Heart left ventricle (tissue), 16 donors: Measurements from ENCODE around the gene PRR7. TPM values are rescaled to one million over a fixed set of nuclear protein-coding genes. Genes with fewer than 3 reads are reported as not detected.

Source experiments
- ATAC-seq, 4 donors: fragments of 200-7000 bp; cut with Tn5 transposase; one replicate each; pipeline ENCODE4 v1.9.1; 2020 to 2022; ENCODE audit warnings: moderate library complexity in 4 of 4, mild to moderate bottlenecking in 3 of 4, moderate number of reproducible peaks in 1 of 4
- DNase-seq, 5 donors: peaks; one replicate each; pipeline ENCODE4 v3.0.0-alpha.2; 2020
- H3K27ac ChIP-seq, 12 donors: fragments of 200-600 bp; sonication (generic) in 4 of 12; one replicate each; pipeline versions ENCODE4 v1.5.0 to v1.8.0; 2016 to 2022; ENCODE audit warnings: mild to moderate bottlenecking in 2 of 12
- H3K27me3 ChIP-seq, 9 donors: fragments of 200-600 bp; sonication (generic) in 2 of 9; one replicate each; pipeline versions ENCODE4 v1.5.1 to v1.8.0; 2016 to 2022; ENCODE audit warnings: mild to moderate bottlenecking in 3 of 9
- H3K36me3 ChIP-seq, 9 donors: fragments of 200-600 bp; sonication (generic) in 2 of 9; one replicate each; pipeline versions ENCODE4 v1.5.0 to v1.8.0; 2018 to 2022; ENCODE audit warnings: mild to moderate bottlenecking in 2 of 9
- H3K4me1 ChIP-seq, 12 donors: fragments of 200-600 bp; sonication (generic) in 4 of 12; one replicate each; pipeline versions ENCODE4 v1.5.0 to v1.8.0; 2016 to 2022; ENCODE audit warnings: mild to moderate bottlenecking in 3 of 12
- H3K4me3 ChIP-seq, 12 donors: fragments of 200-600 bp; sonication (generic) in 4 of 12; one replicate each; pipeline versions ENCODE4 v1.5.0 to v1.8.0; 2017 to 2022; ENCODE audit warnings: mild to moderate bottlenecking in 9 of 12, moderate library complexity in 4 of 12
- H3K9me3 ChIP-seq, 12 donors: fragments of 200-600 bp; sonication (generic) in 4 of 12; one replicate each; pipeline versions ENCODE4 v1.5.0 to v1.8.0; 2016 to 2022; ENCODE audit warnings: mild to moderate bottlenecking in 1 of 12
- CTCF ChIP-seq, 12 donors: fragments of 200-600 bp; sonication (generic) in 4 of 12; IDR thresholded peaks; one replicate each; pipeline versions ENCODE4 v1.5.0 to v1.8.0; 2018 to 2022; ENCODE audit warnings: antibody characterized with exemption in 12 of 12, mild to moderate bottlenecking in 5 of 12
- POLR2A ChIP-seq, 2 donors: fragments of 450-650 bp; IDR thresholded peaks; one replicate each; pipeline ENCODE4 v1.6.1; 2017; ENCODE audit warnings: antibody characterized with exemption in 2 of 2, mild to moderate bottlenecking in 2 of 2, moderate library complexity in 2 of 2
- WGBS, 4 donors: extraction: QIAGEN DNeasy Blood & Tissue Kit in 2 of 4; methylation state at CpG; one replicate each; pipeline versions ENCODE4 v1.1.5 to v1.1.7; 2013 to 2018; 5-methylcytosine and 5-hydroxymethylcytosine counted together
- intact Hi-C, 10 donors: fragments of 100-400 bp; cut with DNase I; formaldehyde crosslinking; loops; one replicate each; pipeline versions ENCODE4 v1.11.1 to v1.14.2; 2022
- polyA plus RNA-seq, 2 donors: library from polyadenylated mRNA; stranded (reverse); fragments of 200-250 nt; gene quantifications; one replicate each; pipeline ENCODE4 v1.2.3, GENCODE V29; 2013
- total RNA-seq, 9 donors: library from RNA; depleted of rRNA in 2 of 9; stranded (reverse); fragments of >200 nt in 2 of 9; fragmentation: NEBNext Ultra II Directional in 3 of 9; extraction: Animal tissue kit (Norgen Biotek cat#: 25700) in 3 of 9; gene quantifications; one replicate each; pipeline versions ENCODE4 v1.1.0 to v1.2.4, GENCODE V29; 2016 to 2023
- donor health status: ischemic (EF 13 %, LVEDD 7.1; RV severe dilation, severe dysfunction).
- donor health status: healthy with polysubstance abuse.
- donor health status: DM: no; HTN: yes; CAD: no.
- donor health status: DM: no; HTN: no; CAD: no.
- donor health status: ischemic (EF 25% LVEDD 6.9; RV normal size, moderate dysfunction).
- donor health status: ischemic (EF 25% LVEDD 5.7; RV mildly dilated, moderate dysfunction).
- donor health status: healthy.
- donor health status: DM: yes; HTN: yes; CAD: no.
- donor health status: ischemic (EF 35%, LVEDD 5.7; RV mildly dilated, moderate dysfunction).
- donor health status: nonischemic (EF 11% LVEDD 7.7; RV severe dilation, severe dysfunction).
- donor health status: DM: yes; HTN: yes; CAD: no.
- donor health status: PGD.
- donor health status: ischemic (EF 29% LVEDD 5.4; RV normal size, mild dysfunction).
- donor health status: nonischemic (EF 23%, LVEDD 6.1; RV moderate dilation, normal function).

Gene PRR7
- total and polyA plus RNA-seq, 11 donors = 0.82 to 5.0 (median 1.5) TPM

- H3K27ac ChIP-seq = peak overlapping the region in 1 of 12 donors; percentile 67
- H3K36me3 ChIP-seq = peaks cover 0 to 89% (median 82%) of the 10 kb centered on the region in 9 donors
- ATAC-seq = no peak
- no peaks in the 10 kb centered on the region for H3K27me3 ChIP-seq
- intact Hi-C loops = no loop called here
- H3K4me1 ChIP-seq = peaks cover 0 to 11% (median 0%) of the 10 kb centered on the region in 12 donors
- no peak for DNase-seq
- H3K9me3 ChIP-seq = no peaks in the 10 kb centered on the region
- 91 to 94% (median 93%) methylated on average over 8 of the region's 8 CpGs for WGBS, 4 donors
- H3K4me3 ChIP-seq = no peak overlapping the region
- TF ChIP-seq CTCF (IDR thresholded peaks at IDR 0.05) (no peak), POLR2A (IDR thresholded peaks at IDR 0.05) (no peak)
These were observed 40.5 kb downstream of the PRR7 start for GRCh38 chr5:177487144-177487543.

GRCh38 chr5:177487975-177488374, 41.4 kb downstream of the PRR7 start:
- DNase-seq = no peak
- ATAC-seq = no peak
- peak overlapping the region in 1 of 12 donors; percentile 67 for H3K27ac ChIP-seq
- no peak overlapping the region for H3K4me3 ChIP-seq
- H3K27me3 ChIP-seq = no peaks in the 10 kb centered on the region
- intact Hi-C loops = no loop called here
- 87 to 93% (median 93%) methylated on average over 15 of the region's 15 CpGs for WGBS, 4 donors
- no peaks in the 10 kb centered on the region for H3K9me3 ChIP-seq
- TF ChIP-seq CTCF (IDR thresholded peaks at IDR 0.05) (no peak), POLR2A (IDR thresholded peaks at IDR 0.05) (no peak)
- peaks cover 0 to 19% (median 4%) of the 10 kb centered on the region in 12 donors for H3K4me1 ChIP-seq
- peaks cover 0 to 94% (median 87%) of the 10 kb centered on the region in 9 donors for H3K36me3 ChIP-seq

- Histone ChIP-seq H3K36me3 (peaks cover 0 to 95% (median 81%) of the 10 kb centered on the region in 9 donors), H3K9me3 (no peaks in the 10 kb centered on the region), H3K27ac (peak overlapping the region in 1 of 12 donors; percentile 96), H3K27me3 (no peaks in the 10 kb centered on the region), H3K4me1 (peaks cover 0 to 31% (median 17%) of the 10 kb centered on the region in 12 donors), H3K4me3 (no peak overlapping the region)
- peak in 1 of 5 donors; percentile 67 for DNase-seq
- TF ChIP-seq CTCF (IDR thresholded peaks at IDR 0.05) (no peak), POLR2A (IDR thresholded peaks at IDR 0.05) (no peak)
- 80 to 87% (median 84%) methylated on average over 25 to 26 of the region's 26 CpGs for WGBS, 4 donors
- ATAC-seq = no peak
- intact Hi-C loops = no loop called here
These were observed 42.6 kb downstream of the PRR7 start for GRCh38 chr5:177489119-177489716.

GRCh38 chr5:177490311-177490991, 43.8 kb downstream of the PRR7 start:
- 78 to 93% (median 89%) methylated on average over 15 of the region's 15 CpGs for WGBS, 4 donors
- no peak for DNase-seq
- Histone ChIP-seq H3K9me3 (no peaks in the 10 kb centered on the region), H3K27me3 (no peaks in the 10 kb centered on the region), H3K27ac (peak overlapping the region in 1 of 12 donors; percentile 96), H3K36me3 (peaks cover 0 to 86% (median 74%) of the 10 kb centered on the region in 9 donors), H3K4me3 (no peak overlapping the region), H3K4me1 (peaks cover 3 to 40% (median 29%) of the 10 kb centered on the region in 12 donors)
- no peak for TF ChIP-seq CTCF (IDR thresholded peaks at IDR 0.05)
- no peak for TF ChIP-seq POLR2A (IDR thresholded peaks at IDR 0.05)
- intact Hi-C loops = no loop called here
- no peak for ATAC-seq
